ENCODE results near the gene MTARC1.
A peak's percentile ranks its signal among the peaks of the same experiment; 100 is the strongest.

Gene MTARC1

GRCh38 chr1:220786337-220787068 lies at the start of gene MTARC1:
Gene MTARC1 (plus strand): TSS chr1:220786913. CDS start chr1:220786945, 32 bp downstream.
- peak; percentile 51 for DNase-seq (ENCODE audit: low read depth)

DNA sequence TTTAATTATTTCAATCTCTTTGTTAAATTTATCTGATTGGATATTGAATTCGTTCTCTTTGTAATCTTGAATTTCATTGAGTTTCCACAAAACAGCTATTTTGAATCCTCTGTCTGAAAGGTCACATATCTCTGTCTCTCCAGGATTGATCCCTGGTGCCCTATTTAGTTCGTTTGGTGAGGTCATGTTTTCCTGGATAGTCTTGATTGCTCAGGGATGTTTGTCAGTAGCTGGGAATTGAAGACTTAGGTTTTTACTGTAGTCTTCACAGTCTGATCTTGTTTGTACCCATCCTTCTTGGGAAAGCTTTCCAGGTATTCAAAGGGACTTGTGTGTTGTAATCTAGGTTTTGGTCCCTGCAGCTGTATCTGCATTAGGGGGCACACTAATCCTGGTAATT lies 45.4 kb upstream of the MTARC1 start:
- DNase-seq (ENCODE audit: low read depth): no peak

DNA sequence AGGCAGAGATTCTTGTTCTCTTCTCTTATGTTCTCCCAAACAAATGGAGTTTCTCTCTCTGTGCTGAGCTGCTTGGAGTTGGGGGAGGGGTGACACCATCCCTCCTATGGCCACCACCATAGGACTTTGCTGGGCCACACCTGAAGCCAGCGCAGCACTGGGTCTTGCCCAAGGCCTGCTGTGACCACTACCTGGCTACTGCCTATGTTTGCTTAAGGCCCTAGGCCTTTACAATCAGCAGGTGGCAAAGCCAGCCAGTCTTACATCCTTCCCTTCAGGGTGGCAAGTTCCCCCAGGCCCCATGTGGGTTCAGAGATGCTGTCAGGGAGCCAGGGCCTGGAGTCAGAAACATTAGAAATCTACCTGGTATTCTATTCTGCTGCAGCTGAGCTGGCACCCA lies 44.9 kb upstream of the MTARC1 start:
- no peak for DNase-seq (ENCODE audit: low read depth)

DNA sequence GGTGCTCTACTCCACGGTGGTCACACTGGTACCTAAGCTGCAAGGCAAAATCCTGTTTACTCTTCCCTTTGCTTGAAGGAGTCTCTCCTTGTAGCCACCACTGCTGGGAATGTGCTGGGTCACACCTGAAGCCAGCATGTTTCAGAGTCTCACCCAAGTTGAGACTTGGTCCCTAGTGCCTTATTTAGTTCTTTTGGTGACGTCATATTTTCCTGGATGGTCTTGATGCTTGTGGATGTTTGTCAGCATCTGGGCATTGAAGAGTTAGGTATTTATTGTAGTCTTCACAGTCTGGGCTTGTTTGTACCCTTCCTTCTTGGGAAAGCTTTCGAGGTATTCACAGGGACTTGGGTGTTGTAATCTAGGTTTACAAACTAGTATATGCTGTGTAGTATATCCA lies 44.2 kb upstream of the MTARC1 start:
- DNase-seq (ENCODE audit: low read depth): no peak

GRCh38 chr1:220746851-220747250 lies 39.9 kb upstream of the MTARC1 start:
- no peak for DNase-seq (ENCODE audit: low read depth)

DNA sequence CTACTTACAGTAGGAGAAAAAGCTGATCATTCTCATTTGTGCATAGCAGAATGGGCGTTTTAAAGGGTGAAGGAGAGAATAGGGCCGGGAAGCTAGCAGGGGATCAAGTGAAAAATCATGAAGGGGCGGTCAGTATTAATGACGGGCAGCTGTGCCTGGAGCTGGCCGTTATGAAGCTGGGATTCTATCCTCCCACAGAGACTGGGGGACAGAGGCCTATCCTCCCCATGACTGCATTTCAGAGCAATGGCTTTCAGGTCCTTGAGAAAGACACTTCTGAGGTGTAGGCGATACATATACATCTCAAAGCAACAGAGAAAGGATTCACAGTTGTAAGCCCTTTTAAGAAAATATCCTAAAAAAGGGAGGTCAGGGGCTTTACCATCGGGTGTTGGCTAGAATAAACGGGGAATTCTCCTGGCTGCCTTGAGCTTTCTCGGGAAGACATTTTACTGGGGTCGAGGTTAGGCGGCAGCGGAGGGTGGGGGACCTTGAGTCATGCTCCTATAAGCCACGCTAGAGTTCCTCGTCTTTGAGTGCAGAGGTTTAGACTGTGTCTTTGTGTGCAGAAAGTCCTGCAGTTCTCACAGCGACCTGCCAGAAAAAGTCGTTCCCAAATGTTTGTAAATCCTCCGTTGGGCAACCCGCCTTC lies 39.1 kb upstream of the MTARC1 start:
- DNase-seq (ENCODE audit: low read depth): no peak

DNA sequence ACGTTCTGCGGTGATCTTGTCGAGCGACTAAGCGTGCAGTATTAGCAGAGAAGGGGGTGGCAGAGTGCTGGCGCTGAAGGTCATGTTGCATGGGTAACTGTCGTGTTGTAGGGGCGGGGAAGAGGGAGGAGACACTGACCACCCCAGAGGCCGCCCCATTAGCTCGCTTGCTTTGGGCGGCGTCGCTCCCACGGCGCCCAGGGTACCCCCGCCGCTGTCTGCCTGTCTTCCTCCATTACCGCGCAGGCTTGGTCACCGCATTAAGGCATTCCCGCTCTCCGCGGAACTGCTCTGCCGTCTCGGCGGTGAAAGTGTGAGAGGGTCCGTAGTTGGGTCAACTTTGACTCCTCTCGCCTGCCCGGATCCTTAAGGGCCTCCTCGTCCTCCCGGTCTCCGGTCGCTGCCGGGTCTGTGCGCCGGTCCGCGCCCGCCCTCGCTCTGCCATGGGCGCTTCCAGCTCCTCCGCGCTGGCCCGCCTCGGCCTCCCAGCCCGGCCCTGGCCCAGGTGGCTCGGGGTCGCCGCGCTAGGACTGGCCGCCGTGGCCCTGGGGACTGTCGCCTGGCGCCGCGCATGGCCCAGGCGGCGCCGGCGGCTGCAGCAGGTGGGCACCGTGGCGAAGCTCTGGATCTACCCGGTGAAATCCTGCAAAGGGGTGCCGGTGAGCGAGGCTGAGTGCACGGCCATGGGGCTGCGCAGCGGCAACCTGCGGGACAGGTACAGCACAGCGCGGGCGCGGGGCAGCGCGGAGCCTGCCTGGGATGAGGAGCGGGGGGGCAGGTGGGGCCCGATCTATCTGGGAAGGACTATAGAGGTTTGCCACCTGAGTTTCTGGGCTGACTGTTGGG lies 38.4 kb upstream of the MTARC1 start, which contains the start of gene MTARC2:
TSS of gene MTARC2 (plus strand) at position 234 of the 846 bp plus-strand sequence. CDS start at position 444, 210 bp downstream.
- DNase-seq (ENCODE audit: low read depth): peak; percentile 86

GRCh38 chr1:220748936-220749335 lies 37.8 kb upstream of the MTARC1 start:
- DNase-seq (ENCODE audit: low read depth): no peak

GRCh38 chr1:220750131-220750515 lies 36.6 kb upstream of the MTARC1 start:
- no peak for DNase-seq (ENCODE audit: low read depth)

GRCh38 chr1:220751111-220751510 lies 35.6 kb upstream of the MTARC1 start:
- no peak for DNase-seq (ENCODE audit: low read depth)

GRCh38 chr1:220754212-220754917 lies 32.3 kb upstream of the MTARC1 start:
- no peak for DNase-seq (ENCODE audit: low read depth)

- no peak for DNase-seq (ENCODE audit: low read depth)
These were observed 31.8 kb upstream of the MTARC1 start for GRCh38 chr1:220754918-220755295.

DNA sequence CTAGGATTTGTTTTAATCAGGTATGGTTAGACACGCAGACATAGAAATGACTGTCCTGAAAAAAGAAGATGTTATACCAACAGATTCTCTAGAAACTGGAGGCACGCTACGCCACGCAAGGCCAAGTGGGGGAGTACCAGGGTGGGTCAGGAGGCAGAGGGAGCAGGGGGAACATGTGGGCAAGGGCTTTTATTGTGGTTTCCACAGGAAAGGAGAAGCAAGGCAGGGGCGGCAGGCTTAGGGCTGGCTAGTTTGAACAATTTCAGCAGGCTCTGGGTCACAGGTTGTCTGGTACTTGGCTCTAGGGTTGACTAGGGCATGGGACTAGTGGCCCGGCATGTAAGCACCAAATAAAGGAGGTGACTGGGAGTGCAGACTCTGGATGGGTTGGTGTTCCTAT lies 31.4 kb upstream of the MTARC1 start:
- DNase-seq (ENCODE audit: low read depth): no peak

- DNase-seq (ENCODE audit: low read depth): no peak
These were observed 29.3 kb upstream of the MTARC1 start for GRCh38 chr1:220757441-220757840.

GRCh38 chr1:220759147-220759546 lies 27.6 kb upstream of the MTARC1 start:
- no peak for DNase-seq (ENCODE audit: low read depth)

DNA sequence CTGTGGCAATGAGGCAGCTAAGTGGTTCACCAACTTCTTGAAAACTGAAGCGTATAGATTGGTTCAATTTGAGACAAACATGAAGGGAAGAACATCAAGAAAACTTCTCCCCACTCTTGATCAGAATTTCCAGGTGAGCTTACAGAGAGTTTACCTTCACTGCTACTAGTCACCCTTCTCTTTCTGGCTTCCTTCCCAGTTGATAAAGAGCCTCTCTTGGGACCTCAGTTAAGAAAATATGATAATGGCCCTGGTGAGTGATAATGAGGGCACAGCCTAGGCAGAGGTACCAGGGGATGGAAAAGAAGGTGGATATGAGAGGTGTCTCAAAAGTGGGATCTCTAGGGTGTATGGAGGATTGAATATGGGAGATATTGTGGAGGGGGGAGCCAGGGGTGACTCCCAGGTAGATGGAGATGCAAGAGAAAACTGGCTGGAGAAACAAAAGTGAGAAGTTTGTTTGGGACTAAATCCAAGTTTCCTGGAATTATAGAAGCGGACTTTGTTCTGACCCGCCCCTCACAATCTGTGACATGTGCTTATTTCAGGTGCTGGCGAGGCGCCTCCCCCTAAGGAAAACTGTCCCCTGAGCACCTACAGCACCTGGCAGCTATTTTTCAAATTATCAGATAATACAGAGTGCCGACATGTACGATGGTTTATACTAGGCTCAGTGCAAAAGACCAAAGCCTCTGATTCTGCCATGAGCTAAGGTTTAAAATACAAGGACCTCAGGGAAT lies 24.9 kb upstream of the MTARC1 start:
- no peak for DNase-seq (ENCODE audit: low read depth)

DNA sequence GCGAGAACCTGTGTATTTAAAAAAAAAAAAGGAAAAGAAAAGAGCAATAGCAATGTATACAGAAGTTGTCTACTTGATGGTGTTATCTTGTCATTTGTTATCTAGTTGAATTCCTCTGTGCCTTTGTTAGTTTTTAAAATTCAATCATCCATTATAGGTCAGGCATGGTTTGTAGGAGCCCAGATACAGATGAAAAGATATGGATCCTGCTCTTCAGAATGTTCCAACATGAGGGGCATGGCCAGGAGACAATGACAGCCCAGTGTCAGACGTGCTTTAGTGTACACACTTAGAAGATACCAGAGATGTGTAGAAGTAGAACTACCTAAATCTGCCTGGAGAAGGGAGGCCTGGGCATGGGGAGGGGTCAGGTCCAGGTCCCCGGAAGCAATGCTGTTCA lies 22.0 kb upstream of the MTARC1 start:
- no peak for DNase-seq (ENCODE audit: low read depth)

DNA sequence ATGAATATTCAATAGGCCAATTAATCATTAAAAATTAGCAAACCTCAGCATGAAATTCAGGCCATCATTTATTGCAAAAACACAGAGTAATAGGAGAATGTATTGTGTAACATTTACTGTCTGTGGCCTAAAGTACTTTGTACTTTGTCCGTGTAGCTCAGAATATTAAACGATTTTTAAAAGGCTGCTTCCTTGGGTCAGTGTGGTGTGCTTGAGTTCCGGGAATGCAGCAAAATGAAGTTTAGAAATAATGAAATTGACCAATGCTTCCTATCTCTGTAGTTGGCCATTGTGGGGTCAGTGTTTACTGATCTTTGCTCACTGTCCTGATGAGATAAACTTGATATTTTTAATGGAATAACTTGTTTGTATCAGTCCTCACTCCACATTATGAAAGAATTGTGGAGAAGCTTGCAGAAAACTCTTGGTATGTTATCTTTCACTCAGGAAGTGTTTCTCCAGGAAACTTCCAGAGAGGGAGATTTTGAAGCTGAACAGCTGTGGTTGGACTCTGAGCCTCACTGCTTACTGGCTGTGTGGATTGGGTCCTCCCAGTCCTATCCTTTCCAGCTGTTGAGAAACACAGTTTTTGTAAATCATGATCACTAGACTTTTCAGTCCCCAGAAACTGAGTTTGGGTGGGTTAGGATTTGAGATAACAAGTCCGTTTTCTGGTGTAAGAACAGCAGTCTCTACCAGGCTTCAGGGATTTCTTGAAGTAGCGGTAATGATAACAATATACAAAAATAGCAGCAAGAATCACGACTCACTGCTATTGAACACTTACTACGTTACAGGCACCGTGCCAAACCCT lies 19.2 kb upstream of the MTARC1 start:
- peak; percentile 21 for DNase-seq (ENCODE audit: low read depth)

GRCh38 chr1:220768126-220768601 lies 18.5 kb upstream of the MTARC1 start:
- DNase-seq (ENCODE audit: low read depth): no peak

GRCh38 chr1:220769205-220769604 lies 17.5 kb upstream of the MTARC1 start:
- no peak for DNase-seq (ENCODE audit: low read depth)

Measured in fibroblast of gingiva (primary cell).